ENCODE results near the gene BLACAT1. TPM values are rescaled to one million over a fixed set of nuclear protein-coding genes. Genes with fewer than 3 reads are reported as not detected.
A peak's percentile ranks its signal among the peaks of the same experiment; 100 is the strongest.
"Not testable (repeated sequence)": the region's sequence is repeated elsewhere in the genome, so short reads cannot be mapped to it uniquely, and the experiment has no call there.

The BLACAT1 gene
- total RNA-seq, 1 experiment from 2014 or later = 0.89 TPM

- DNase-seq (ENCODE audit: low spot score) = peak; percentile 67
Observed at GRCh38 chr1:205484985-205485967, 29.4 kb upstream of the BLACAT1 start.

- DNase-seq (ENCODE audit: low spot score) = no peak
Observed at GRCh38 chr1:205483372-205483771, 27.5 kb upstream of the BLACAT1 start.

GRCh38 chr1:205482587-205482986 lies 26.7 kb upstream of the BLACAT1 start:
- DNase-seq (ENCODE audit: low spot score) = not testable (repeated sequence)

- no peak for DNase-seq (ENCODE audit: low spot score)
Observed at GRCh38 chr1:205481629-205482151, 25.8 kb upstream of the BLACAT1 start.

GRCh38 chr1:205481218-205481617 lies 25.4 kb upstream of the BLACAT1 start:
- DNase-seq (ENCODE audit: low spot score) = no peak

- DNase-seq (ENCODE audit: low spot score) = no peak
Observed at GRCh38 chr1:205480349-205480985, 24.6 kb upstream of the BLACAT1 start.

- DNase-seq (ENCODE audit: low spot score) = not testable (repeated sequence)
Observed at GRCh38 chr1:205478985-205479384, 23.1 kb upstream of the BLACAT1 start.

GRCh38 chr1:205477759-205478247 lies 22.0 kb upstream of the BLACAT1 start:
- peak; percentile 96 for DNase-seq (ENCODE audit: low spot score)

GRCh38 chr1:205477121-205477758 lies 21.4 kb upstream of the BLACAT1 start:
- no peak for DNase-seq (ENCODE audit: low spot score)

GRCh38 chr1:205476648-205477047 lies 20.8 kb upstream of the BLACAT1 start:
- DNase-seq (ENCODE audit: low spot score) = no peak

- no peak for DNase-seq (ENCODE audit: low spot score)
Observed at GRCh38 chr1:205475855-205476254, 20.0 kb upstream of the BLACAT1 start.

- no peak for DNase-seq (ENCODE audit: low spot score)
Observed at GRCh38 chr1:205474571-205474970, 18.7 kb upstream of the BLACAT1 start.

- no peak for DNase-seq (ENCODE audit: low spot score)
Observed at GRCh38 chr1:205473966-205474365, 18.1 kb upstream of the BLACAT1 start.

GRCh38 chr1:205473475-205473874 lies 17.6 kb upstream of the BLACAT1 start:
- no peak for DNase-seq (ENCODE audit: low spot score)

- DNase-seq (ENCODE audit: low spot score) = no peak
Observed at GRCh38 chr1:205472737-205473441, 17.0 kb upstream of the BLACAT1 start.

GRCh38 chr1:205470131-205470530 lies 14.3 kb upstream of the BLACAT1 start:
- DNase-seq (ENCODE audit: low spot score) = no peak

- DNase-seq (ENCODE audit: low spot score) = no peak
Observed at GRCh38 chr1:205466595-205467220, 10.9 kb upstream of the BLACAT1 start.

GRCh38 chr1:205465392-205465791 lies 9.5 kb upstream of the BLACAT1 start:
- DNase-seq (ENCODE audit: low spot score) = no peak

- DNase-seq (ENCODE audit: low spot score) = no peak
Observed at GRCh38 chr1:205458777-205459566, 3.1 kb upstream of the BLACAT1 start.
